ENCODE measurements around the gene POU6F2. TPM values are rescaled to one million over a fixed set of nuclear protein-coding genes. Genes with fewer than 3 reads are reported as not detected.

POU6F2 gene
- total RNA-seq, 4 donors from 2014 or later = 0.48 to 0.82 TPM; not detected in 2

DNA sequence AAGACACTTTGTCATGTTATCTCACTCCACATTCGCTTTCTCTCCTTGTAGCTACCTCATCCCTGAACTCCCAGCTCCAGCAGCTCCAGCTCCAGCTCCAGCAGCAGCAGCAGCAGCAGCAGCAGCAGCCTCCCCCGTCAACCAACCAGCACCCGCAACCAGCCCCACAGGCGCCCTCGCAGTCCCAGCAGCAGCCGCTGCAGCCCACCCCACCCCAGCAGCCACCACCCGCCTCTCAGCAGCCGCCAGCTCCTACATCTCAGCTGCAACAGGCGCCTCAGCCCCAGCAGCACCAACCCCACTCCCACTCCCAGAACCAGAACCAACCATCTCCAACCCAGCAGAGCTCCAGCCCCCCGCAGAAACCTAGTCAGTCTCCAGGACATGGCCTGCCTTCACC is 361.9 kb downstream of the POU6F2 start:
- TF ChIP-seq POLR2A (IDR thresholded peaks at IDR 0.05) (no peak), EP300 (IDR thresholded peaks at IDR 0.05; ENCODE audit: low read depth) (no peak), POLR2AphosphoS5 (IDR thresholded peaks at IDR 0.05) (no peak)
- TF ChIP-seq, protein P1, sequence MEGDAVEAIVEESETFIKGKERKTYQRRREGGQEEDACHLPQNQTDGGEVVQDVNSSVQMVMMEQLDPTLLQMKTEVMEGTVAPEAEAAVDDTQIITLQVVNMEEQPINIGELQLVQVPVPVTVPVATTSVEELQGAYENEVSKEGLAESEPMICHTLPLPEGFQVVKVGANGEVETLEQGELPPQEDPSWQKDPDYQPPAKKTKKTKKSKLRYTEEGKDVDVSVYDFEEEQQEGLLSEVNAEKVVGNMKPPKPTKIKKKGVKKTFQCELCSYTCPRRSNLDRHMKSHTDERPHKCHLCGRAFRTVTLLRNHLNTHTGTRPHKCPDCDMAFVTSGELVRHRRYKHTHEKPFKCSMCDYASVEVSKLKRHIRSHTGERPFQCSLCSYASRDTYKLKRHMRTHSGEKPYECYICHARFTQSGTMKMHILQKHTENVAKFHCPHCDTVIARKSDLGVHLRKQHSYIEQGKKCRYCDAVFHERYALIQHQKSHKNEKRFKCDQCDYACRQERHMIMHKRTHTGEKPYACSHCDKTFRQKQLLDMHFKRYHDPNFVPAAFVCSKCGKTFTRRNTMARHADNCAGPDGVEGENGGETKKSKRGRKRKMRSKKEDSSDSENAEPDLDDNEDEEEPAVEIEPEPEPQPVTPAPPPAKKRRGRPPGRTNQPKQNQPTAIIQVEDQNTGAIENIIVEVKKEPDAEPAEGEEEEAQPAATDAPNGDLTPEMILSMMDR (IDR thresholded peaks at IDR 0.05) = no peak
- Histone ChIP-seq H3K4me1 (no peaks in the 10 kb centered on the region), H3K36me3 (no peaks in the 10 kb centered on the region), H3K9me3 (no peaks in the 10 kb centered on the region), H3K4me3 (no peak overlapping the region), H3K27ac (no peak overlapping the region), H3K27me3 (no peaks in the 10 kb centered on the region)
- in situ Hi-C loops (cut with MboI; ENCODE audit: low pct_ligation_motif_present in 1 of 4, low pct_unique_long_range_greater_than_20kb in 1 of 4, low sequenced_read_pairs in 3 of 4) = no loop called here
- no peak for DNase-seq
- 93% methylated on average over 10 of the region's 10 CpGs; no CpG with 5 or more reads in 1 of the 2 donors for WGBS, 2 donors (ENCODE audit: low coverage in 1 of 2)
- intact Hi-C loops (cut with DNase I; ENCODE audit: low total_unique reads) = no loop called here

DNA sequence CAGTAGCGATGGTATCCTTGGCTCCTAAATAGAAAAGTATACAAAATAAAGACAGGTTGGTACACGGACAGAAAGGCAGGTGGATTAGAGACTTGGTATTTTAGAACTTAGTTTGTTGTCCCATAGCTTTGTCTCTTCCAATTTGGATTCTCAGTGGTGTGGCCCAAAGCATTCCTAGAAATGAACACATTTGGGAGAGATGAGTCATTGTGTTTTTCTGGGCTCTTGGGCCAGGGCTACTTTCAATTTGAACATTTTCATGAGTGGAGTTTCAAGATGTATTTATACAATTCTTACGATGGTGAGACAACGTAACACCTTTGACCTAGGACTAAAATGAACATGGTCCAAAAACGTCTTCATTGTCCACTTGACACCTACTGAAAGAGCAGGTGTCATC is 363.4 kb downstream of the POU6F2 start:
- TF ChIP-seq, protein P1 (IDR thresholded peaks at IDR 0.05) = no peak
- TF ChIP-seq EP300 (IDR thresholded peaks at IDR 0.05; ENCODE audit: low read depth) = no peak
- no peak for TF ChIP-seq POLR2AphosphoS5 (IDR thresholded peaks at IDR 0.05)
- TF ChIP-seq POLR2A (IDR thresholded peaks at IDR 0.05) = no peak
- intact Hi-C loops (cut with DNase I; ENCODE audit: low total_unique reads) (no loop called here), in situ Hi-C loops (cut with MboI; ENCODE audit: low pct_ligation_motif_present in 1 of 4, low pct_unique_long_range_greater_than_20kb in 1 of 4, low sequenced_read_pairs in 3 of 4) (no loop called here)

DNA sequence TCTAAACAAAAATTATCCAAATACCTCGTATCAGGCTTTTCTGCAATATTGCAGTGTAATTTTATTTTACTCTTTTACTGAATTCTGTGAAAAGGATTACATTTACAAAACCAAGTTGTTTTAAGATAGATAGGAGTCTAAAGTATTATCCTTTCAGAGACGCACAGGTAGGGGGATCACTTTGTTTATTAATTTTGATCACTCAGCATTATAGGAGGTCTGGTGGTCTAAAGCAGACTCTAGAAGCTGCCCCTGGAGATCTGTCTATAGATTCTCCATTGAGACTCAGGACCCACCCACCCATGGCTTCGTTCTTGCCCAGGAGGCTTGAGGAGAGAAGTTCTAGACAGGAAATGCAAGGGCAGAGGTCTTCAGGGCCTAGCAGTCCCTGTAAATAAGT is 365.1 kb downstream of the POU6F2 start:
- no peak overlapping the region for H3K4me3 ChIP-seq
- WGBS, 2 donors (ENCODE audit: low coverage in 1 of 2) = 61 to 89% methylated on average over 3 of the region's 3 CpGs
- no peak for TF ChIP-seq EP300 (IDR thresholded peaks at IDR 0.05; ENCODE audit: low read depth)
- TF ChIP-seq, protein P1 (IDR thresholded peaks at IDR 0.05) = no peak
- no peak for TF ChIP-seq POLR2A (IDR thresholded peaks at IDR 0.05)
- no peak for TF ChIP-seq POLR2AphosphoS5 (IDR thresholded peaks at IDR 0.05)
- H3K9me3 ChIP-seq = no peaks in the 10 kb centered on the region
- no peak overlapping the region for H3K27ac ChIP-seq
- DNase-seq = no peak
- H3K36me3 ChIP-seq = no peaks in the 10 kb centered on the region
- in situ Hi-C loops (cut with MboI; ENCODE audit: low pct_ligation_motif_present in 1 of 4, low pct_unique_long_range_greater_than_20kb in 1 of 4, low sequenced_read_pairs in 3 of 4) (no loop called here), intact Hi-C loops (cut with DNase I; ENCODE audit: low total_unique reads) (no loop called here)
- H3K27me3 ChIP-seq = no peaks in the 10 kb centered on the region
- no peaks in the 10 kb centered on the region for H3K4me1 ChIP-seq

More for the DNA sequence above, 363.4 kb downstream of the POU6F2 start:
- Histone ChIP-seq H3K27ac (no peak overlapping the region), H3K4me3 (no peak overlapping the region), H3K36me3 (no peaks in the 10 kb centered on the region), H3K27me3 (no peaks in the 10 kb centered on the region), H3K4me1 (no peaks in the 10 kb centered on the region), H3K9me3 (no peaks in the 10 kb centered on the region)
- WGBS, 2 donors (ENCODE audit: low coverage in 1 of 2) = 60 to 75% methylated on average over 5 of the region's 5 CpGs
- DNase-seq = no peak

DNA sequence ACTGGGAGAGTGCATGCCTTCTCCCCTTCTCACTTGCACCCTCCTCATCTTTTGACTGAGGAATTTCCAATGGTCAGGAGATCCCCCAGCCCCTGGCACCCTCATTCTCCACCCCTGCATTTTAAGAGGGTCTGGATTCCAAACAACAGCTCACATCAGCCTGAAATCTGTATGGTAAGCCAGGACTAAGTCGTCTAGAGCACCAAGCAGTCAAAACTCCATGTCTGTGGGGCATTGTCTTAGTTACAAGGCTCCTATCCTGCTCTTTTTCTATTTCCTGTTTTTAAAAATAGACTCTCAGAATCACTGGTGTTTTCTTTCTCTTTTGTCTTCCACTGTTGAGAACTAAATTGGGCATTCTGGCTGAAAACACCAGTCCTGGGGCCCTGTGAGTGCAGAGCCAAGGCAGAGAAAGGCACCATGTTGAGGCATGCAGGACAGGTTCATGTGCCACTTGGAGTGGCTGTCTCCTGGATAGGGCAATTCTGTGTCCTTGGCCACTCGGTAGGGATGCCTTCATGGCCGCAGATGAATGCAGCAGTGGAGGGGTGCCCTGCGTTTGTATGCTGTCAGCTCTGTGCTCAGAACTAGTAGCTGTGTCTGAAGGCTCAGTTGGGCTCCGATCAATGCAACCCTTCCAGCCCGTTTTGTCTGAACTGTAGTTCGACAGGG is 371.9 kb downstream of the POU6F2 start:
- Histone ChIP-seq H3K4me3 (no peak overlapping the region), H3K9me3 (no peaks in the 10 kb centered on the region), H3K36me3 (no peaks in the 10 kb centered on the region), H3K27me3 (no peaks in the 10 kb centered on the region), H3K4me1 (no peaks in the 10 kb centered on the region), H3K27ac (no peak overlapping the region)
- in situ Hi-C loops (cut with MboI; ENCODE audit: low pct_ligation_motif_present in 1 of 4, low pct_unique_long_range_greater_than_20kb in 1 of 4, low sequenced_read_pairs in 3 of 4) = no loop called here
- intact Hi-C loops (cut with DNase I; ENCODE audit: low total_unique reads) = no loop called here
- no peak for DNase-seq
- WGBS, 2 donors (ENCODE audit: low coverage in 1 of 2) = 73 to 87% methylated on average over 6 to 7 of the region's 7 CpGs
- no peak for TF ChIP-seq POLR2AphosphoS5 (IDR thresholded peaks at IDR 0.05)
- TF ChIP-seq EP300 (IDR thresholded peaks at IDR 0.05; ENCODE audit: low read depth) = no peak
- TF ChIP-seq POLR2A (IDR thresholded peaks at IDR 0.05) = no peak
- TF ChIP-seq, protein P1 (IDR thresholded peaks at IDR 0.05) = no peak

Data from transverse colon (tissue), 4 donors.